Activated CD4-positive, alpha-beta T cell treated with anti-CD3 and anti-CD28 coated beads for 1 hour (primary cell): ENCODE data around the gene FBRSL1.
"Not testable (repeated sequence)": the region's sequence is repeated elsewhere in the genome, so short reads cannot be mapped to it uniquely, and the experiment has no call there.

Experiments
- DNase-seq: peaks from one replicate; pipeline ENCODE4 v3.0.0-alpha.2; 2020

The FBRSL1 gene

DNA sequence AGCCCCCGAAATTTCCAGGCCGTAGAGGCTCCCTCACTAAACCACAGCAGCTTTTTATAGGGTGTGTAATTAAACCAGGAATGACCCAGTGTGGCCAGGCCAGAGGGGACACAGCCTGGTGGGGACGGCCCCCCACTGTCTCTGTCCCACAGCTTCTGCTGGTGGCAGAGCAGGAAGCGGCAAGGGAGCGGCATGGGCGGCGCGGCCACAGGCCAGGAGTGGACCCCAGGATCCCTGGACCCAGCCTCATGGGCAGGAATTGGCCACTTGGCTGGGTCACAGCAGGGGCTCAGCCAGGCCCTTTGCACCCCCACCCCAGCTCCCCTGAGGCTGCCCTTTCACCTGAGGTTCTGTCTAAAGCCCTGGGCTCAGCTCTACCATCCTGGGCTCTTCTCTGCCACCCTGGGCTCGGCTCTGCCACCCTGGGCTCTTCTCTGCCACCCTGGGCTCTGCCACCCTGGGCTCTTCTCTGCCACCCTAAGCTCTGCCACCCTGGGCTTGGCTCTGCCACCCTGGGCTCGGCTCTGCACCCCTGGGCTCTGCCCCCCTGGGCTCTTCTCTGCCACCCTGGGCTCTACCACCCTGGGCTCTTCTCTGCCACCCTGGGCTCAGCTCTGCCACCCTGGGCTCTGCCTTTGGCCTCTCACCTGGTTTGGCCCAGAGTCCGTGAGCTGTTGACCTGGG lies 39.3 kb downstream of the FBRSL1 start:
- DNase-seq, result no peak

- DNase-seq, result no peak
These were observed 40.0 kb downstream of the FBRSL1 start for GRCh38 chr12:132529906-132530305.

- DNase-seq, result no peak
These were observed 40.5 kb downstream of the FBRSL1 start for GRCh38 chr12:132530447-132530846.

- DNase-seq, result no peak
These were observed 40.9 kb downstream of the FBRSL1 start for GRCh38 chr12:132530851-132531250.

GRCh38 chr12:132532711-132533583 lies 43.0 kb downstream of the FBRSL1 start:
- DNase-seq, result not testable (repeated sequence)

GRCh38 chr12:132533584-132533958 lies 43.6 kb downstream of the FBRSL1 start:
- no peak for DNase-seq

DNA sequence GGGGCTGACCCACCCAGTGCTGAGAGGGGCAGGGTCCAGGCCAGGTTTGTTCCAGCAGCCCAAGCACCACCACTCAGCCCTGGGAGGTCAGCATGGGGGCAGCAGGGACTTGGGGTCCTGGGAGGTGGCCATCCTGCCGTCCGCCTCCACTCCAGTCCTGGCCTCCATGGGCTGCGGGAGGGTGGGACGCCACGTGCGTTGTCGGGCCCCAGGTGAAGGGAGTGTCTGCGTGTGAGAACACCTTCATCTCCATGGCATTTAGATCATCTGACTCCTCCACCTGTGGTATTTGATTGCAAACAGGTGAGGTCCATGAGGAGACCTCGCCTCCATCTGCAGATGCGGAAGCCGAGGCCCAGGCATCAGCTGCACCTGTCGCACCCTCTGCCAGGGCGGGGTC lies 44.1 kb downstream of the FBRSL1 start:
- no peak for DNase-seq

GRCh38 chr12:132535019-132535418 lies 45.1 kb downstream of the FBRSL1 start:
- DNase-seq, result no peak

DNA sequence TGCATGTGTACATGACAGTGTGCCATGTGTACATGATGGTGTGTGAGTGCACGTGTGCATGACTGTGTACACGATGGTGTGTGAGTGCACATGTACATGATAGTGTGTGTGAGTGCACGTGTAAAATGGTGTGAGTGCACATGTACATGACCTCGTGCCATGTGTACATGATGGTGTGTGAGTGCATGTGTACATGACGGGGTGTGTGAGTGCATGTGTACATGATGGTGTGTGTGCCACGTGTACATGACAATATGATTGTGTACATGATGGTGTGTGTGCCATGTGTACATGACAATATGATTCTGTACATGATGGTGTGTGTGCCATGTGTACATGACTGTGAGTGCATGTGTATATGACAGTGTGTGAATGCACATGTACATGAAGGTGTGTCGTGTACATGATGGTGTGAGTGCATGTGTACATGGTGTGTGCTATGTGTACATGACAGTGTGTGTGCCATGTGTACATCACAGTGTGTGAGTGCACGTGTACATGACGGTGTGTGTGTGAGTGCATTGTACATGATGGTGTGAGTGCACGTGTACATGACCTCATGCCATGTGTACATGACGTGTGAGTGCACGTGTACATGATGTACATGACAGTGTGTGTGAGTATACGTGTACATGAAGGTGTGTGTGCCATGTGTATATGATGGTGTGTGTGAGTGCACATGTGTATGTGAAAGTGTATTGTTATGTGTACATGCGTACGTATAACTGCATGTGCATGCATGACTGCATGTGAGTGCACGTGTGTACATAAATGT lies 46.3 kb downstream of the FBRSL1 start:
- DNase-seq, result no peak

DNA sequence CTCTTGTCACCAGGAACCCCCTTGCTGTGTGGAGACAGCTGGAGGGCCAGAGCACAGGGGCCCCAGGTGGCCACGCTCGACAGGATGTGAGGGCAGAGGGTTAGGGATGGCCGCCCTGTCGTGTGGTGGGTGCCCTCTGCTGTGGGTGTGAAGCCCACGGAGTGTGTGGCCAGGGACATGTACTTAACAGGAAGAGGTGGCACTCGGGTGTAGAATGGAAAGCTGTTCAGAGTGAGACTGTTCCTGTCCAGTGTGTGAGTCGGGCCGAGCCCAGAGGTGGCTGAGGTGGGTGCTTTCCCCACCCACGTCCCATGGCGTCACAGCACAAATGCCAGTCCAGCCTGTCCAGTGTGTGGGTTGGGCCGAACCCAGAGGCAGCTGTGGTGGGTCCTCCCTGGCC lies 47.1 kb downstream of the FBRSL1 start:
- DNase-seq, result no peak

DNA sequence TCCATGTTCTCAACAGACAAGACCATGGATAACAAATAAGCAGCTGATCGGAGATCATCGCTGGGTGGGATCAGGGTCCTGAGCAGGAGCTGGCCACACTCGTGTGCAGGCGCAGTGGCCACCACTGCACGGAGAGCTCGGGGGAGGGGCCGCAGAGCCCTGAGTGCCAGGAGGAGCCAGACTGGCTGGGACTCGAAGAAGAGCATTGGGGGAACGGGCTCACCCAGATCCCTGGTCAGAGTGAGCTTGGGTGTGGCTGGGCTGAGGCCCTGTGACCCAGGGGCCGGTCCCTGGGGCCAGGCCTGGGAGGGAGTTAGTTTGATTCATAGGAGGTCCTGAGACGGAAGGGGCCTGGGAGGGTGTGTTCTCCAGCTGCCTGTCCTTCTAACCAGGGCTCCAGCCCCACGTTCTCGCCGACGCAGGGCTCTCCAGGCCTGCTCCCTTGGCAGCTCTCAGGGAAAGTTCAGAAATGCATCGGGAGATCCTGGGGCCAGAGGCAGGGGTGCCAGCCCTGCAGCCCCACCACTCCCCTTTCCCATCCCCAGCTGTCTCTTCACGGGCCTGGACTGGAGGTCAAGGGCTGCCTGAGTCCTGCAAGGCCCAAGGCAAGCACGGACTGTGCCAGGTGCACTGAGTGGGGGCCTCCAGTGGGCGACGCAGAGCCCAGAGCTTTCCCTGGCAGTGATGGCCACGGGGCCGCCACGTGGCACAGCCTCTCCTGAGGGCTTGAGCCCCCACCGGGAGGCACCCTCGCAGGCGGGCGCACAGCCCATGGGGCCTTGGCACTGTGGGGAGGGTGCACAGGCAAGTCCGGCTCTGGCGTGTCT lies 48.1 kb downstream of the FBRSL1 start:
- DNase-seq, result no peak

- DNase-seq, result no peak
These were observed 48.7 kb downstream of the FBRSL1 start for GRCh38 chr12:132538663-132538990.

DNA sequence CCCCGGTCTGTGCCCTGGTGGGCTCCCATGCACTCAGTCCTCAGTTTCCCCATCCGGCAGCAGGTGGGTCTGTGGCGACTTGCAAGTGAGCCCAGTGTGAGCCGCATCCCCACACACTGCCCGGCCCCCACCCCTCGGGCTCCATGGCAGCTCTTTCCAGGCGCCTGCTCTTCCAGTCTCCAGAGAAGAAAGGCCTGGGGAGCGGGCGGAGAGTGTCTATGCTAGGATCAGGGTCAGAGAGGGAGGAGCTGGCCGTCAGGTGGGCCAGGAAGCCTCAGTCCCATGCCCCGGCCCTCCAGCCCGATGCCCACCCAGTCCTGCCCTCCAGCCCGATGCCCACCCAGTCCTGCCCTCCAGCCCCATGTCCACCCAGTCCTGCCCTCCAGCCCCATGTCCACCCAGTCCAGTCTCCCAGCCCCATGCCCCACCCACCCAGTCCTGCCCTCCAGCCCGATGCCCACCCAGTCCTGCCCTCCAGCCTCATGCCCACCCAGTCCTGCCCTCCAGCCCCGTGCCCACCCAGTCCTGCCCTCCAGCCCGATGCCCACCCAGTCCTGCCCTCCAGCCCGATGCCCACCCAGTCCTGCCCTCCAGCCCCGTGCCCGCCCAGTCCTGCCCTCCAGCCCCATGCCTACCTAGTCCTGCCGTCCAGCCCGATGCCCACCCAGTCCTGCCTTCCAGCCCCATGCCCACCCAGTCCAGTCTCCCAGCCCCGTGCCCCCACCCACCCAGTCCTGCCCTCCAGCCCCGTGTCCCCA lies 49.2 kb downstream of the FBRSL1 start:
- no peak for DNase-seq

GRCh38 chr12:132540436-132540835 lies 50.5 kb downstream of the FBRSL1 start:
- no peak for DNase-seq

- DNase-seq, result no peak
These were observed 51.2 kb downstream of the FBRSL1 start for GRCh38 chr12:132541200-132541599.

DNA sequence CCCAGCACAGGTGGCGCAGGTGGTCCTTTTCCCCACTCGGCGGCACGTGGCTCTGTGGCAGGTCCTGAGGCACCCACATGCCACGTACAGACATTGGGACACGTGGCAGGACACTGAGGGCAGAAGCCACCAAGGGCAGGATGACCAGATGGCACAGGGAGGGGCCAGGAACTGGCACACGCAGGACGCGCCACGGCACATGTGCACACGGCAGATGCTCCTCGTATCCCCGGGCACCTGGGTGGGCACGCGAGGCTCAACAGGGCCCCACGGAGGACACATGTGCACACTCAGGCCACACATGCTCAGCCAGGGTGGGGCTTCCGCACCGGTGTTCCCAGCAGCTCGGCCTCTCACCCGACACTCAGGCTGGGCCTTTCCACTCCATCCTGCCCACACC lies 52.0 kb downstream of the FBRSL1 start:
- DNase-seq, result no peak

GRCh38 chr12:132542661-132543060 lies 52.7 kb downstream of the FBRSL1 start:
- DNase-seq, result no peak

GRCh38 chr12:132543298-132544079 lies 53.5 kb downstream of the FBRSL1 start:
- DNase-seq, result no peak

DNA sequence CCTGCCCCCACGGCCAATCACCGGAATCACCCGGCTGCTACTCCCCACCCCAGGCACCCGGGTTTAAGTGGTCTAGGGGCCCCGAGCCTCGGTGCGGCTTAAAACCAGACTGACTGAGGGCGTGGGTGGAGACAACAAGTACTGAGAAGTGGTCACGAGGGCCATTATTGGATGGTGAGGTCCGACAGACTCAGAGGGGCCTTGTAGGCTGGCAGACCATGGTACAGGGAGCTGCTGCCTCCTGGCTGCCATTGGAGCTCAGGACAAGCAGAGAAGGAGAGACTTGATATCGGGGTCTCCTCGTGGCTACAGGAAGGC lies 54.1 kb downstream of the FBRSL1 start:
- DNase-seq, result no peak

DNA sequence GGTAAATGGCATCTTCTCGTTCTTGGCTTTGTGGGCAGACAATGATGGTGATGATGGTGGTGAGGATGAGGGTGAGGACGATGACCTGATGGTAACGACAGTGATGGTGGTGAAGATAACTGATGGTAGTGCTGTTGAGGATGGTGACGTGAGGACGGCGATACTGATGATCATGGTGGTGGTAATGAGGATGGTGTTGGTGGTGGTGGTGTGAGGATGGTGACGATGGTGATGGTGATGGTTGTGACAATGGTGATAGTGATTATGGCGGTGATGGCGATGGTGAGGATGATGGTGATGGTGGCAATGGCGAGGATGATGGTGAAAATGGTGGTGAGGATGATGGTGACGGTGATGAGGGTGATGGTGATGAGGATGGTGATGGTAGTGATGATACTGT lies 54.5 kb downstream of the FBRSL1 start:
- no peak for DNase-seq

DNA sequence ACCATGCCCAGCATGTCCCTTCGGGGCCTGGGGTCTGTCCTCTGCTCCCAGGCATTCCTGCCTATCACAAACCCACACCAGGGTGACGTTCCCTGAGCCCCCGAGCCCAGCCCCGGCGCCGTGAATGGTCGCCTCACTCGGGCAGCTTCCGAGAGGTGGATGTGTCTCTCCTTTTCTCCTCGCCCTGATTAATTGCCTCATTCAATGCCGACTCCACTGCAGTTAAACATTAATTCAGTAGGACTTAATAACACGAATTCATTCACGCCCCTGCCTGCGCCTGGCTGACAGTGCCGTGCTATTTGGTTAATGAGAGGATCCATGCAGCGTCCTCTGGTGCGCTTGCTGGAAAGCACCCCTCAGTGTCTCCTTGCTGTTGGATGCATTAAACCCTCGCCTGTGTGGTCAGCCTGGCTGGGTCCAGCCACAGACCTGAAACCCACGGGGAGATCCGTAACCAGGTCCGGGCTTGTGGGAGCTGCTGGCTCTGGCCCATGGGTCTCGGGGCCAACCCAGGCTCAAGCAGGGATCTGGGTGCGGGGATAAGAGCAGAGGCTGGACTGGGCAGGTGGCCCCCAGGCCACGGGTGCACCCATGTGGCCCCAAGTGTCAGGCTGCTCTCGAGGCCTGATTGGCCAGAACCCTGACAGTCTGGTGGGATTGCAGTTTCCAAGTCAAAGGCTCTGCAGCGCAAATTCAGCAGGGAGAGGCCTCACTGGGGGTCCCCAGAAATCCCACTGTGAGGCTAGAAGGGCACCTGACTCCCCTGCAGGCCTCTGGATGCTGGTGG lies 55.4 kb downstream of the FBRSL1 start:
- no peak for DNase-seq
